ENCODE results near the gene MRPL23.

GRCh38 chr11:1918436-1919315 is 28.5 kb upstream of the MRPL23 start:
- TF ChIP-seq, protein P1, sequence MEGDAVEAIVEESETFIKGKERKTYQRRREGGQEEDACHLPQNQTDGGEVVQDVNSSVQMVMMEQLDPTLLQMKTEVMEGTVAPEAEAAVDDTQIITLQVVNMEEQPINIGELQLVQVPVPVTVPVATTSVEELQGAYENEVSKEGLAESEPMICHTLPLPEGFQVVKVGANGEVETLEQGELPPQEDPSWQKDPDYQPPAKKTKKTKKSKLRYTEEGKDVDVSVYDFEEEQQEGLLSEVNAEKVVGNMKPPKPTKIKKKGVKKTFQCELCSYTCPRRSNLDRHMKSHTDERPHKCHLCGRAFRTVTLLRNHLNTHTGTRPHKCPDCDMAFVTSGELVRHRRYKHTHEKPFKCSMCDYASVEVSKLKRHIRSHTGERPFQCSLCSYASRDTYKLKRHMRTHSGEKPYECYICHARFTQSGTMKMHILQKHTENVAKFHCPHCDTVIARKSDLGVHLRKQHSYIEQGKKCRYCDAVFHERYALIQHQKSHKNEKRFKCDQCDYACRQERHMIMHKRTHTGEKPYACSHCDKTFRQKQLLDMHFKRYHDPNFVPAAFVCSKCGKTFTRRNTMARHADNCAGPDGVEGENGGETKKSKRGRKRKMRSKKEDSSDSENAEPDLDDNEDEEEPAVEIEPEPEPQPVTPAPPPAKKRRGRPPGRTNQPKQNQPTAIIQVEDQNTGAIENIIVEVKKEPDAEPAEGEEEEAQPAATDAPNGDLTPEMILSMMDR (conservative IDR thresholded peaks at IDR 0.05 in 1 of 2, IDR thresholded peaks at IDR 0.05 in 1 of 2; ENCODE audit: extremely low read depth in 1 of 2, insufficient read depth in 1 of 2, low read depth in 1 of 2, low read length in 2 of 2), result peak in 1 of 2 donors; percentile 40
- no peak for TF ChIP-seq EZH2 (IDR thresholded peaks at IDR 0.05; ENCODE audit: borderline replicate concordance, low read length)

Measured in mammary epithelial cell (primary cell).